HG02623 (cell line): ENCODE results near the gene PVALB.

Experiments
- ATAC-seq: cut with Tn5 transposase; IDR thresholded peaks from one replicate; pipeline ENCODE4 v1.9.1; 2021; ENCODE audit warnings: moderate library complexity; ENCODE audit not compliant: unreplicated experiment

Gene PVALB

DNA sequence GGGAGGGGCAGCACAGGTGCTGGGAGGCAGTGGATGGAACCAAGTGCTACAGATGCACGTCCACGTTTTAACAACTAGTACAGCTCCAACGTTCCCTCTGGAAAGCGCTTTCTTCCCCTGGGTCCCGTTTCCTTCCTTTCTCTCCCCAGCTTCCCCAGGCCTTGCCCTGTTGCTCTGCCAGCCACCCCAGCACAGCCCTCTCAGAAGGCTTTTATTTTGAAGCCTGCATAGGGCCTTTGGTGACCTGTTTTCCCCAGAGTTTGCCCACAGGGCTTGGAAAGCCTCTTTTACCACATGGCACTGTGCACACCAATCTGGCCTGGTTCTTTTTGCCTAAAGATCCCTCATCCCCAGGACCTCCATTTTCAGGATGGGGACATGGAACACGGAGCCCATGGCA lies 30.1 kb upstream of the PVALB start:
- ATAC-seq, result no peak

GRCh38 chr22:36846271-36846670 lies 29.4 kb upstream of the PVALB start:
- ATAC-seq, result no peak

DNA sequence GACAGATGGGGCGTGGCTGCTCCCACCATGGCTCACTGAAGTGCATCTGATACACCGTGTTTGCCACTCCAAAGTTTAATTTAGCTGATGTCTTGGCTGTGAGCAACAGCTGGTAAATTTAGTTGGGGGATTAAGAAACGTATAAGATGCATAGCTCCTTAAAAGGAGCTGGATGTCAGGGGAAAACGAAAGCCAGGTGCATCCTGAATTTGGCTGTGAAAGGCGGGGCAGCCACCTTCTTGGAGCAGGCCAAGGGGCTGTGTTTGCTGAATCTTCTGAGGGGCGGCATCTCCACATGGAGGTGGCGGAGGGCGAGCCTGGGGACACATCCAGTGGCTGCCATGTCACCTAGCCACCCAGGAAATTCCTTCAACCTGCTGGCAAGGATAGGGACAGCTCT lies 23.3 kb upstream of the PVALB start:
- ATAC-seq, result no peak

DNA sequence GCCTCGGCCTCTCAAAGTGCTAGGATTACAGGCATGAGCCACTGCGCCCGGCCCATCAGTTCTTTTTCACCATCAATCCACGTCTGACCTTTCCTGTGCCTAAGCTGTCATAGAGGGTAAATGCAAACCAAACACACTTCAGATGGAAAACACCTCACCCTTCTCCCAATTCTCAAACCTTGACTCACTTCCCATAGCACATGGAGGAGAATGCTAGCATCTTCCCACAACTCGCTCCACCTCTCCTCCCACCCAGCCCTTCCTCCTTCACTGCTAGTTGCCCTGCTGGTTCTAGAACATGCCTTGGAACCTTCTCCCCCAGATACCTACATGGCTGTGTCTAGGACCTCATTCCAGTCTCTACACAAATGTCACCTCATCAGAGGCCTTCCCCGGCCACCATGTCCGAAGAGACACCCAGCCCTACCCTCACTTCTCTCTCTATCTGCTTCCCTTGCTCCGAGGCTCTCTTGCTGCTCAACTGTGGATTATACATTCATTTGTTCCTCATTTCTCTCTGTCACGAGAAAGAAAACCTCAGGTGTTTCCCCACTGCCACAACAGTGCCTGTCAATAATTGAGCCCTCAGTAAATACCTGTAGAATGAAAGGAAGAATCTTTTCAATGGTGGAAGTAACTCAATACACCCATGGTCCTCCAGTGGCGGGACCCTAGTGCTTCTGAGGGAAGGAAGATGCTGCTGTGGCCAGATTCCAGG lies 22.7 kb upstream of the PVALB start:
- ATAC-seq, result no peak

DNA sequence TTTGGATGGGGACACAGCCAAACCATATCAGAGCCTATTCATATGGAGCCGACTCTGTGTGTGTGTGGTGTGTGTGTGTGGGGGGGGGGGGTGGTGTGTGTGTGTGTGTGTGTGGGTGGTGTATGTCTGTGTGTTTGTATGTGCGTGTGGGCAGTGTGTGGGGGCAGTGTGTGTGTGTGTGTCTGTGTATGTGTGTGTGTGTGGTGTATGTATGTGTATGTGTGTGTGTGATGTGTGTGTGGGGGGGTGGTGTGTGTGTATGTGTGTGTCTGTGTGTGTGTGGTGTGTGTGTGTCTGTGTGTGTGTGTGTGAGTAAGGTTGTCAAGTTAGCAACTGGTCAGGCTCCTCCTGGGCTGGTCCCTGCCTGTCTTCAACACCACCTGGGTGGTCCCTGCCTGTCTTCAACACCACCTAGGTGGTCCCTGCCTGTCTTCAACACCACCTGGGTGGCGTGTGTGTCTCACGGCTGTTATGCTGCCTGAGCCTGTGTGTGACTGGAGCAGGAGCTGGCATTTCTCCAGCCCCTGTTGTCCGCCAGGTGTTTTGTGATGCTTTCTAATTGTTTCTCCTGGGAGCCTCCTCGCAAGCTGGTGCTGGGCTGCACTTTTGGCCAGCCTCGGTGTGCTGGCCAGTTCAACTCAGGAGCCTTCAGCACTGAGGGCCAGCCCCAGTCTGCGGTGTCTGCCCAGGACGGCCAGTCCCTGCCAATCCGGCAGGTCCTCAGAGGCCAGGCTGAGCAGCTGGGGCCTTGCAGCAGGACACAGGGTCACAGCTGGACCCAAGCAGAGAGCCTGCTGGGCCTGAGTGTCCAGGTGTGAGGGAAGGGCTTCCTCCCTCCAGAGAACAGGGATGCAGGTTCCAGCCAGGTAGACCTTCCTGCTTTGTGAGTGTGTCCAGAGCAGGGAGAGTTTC lies 21.5 kb upstream of the PVALB start:
- ATAC-seq, result no peak

DNA sequence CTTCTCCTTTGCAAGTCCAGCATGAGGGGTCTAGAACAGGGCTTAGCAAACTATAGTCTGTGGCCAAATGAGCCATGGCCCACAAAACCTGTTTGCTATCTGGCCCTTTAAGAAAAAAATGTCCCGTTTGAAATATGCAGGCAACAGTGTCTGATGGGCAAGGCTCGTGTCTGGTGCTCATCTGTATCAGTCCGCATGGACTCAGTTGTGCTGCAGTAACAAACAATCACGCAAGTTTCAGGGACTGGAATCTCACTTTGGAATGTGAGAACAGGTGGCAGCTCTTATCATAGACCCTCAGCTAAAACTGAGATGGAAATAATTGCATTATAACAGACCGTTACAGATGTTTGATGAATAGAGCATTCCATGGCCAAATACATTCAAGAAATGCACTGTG lies 19.1 kb upstream of the PVALB start:
- ATAC-seq, result no peak

GRCh38 chr22:36833073-36833472 lies 16.2 kb upstream of the PVALB start:
- no peak for ATAC-seq

DNA sequence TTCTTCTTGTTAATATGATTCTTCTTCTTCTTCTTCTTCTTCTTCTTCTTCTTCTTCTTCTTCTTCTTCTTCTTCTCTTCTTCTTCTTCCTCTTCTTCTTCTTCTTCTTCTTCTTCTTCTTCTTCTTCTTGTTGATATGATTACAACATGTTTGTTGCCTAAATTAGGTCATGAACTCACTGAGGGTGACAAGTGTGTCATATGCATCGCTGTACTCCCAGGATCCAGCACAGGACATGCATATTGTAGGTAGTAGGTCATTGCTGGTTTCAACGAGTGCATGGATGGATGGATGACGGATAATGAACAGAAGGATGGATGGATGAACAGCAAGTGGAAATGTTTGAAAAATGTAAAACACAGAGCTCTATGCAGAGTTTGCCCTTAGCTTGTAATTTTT lies 14.9 kb upstream of the PVALB start:
- ATAC-seq, result no peak

- no peak for ATAC-seq
These were observed 14.4 kb upstream of the PVALB start for GRCh38 chr22:36831206-36831605.

- ATAC-seq, result no peak
These were observed 13.8 kb upstream of the PVALB start for GRCh38 chr22:36830601-36831000.

DNA sequence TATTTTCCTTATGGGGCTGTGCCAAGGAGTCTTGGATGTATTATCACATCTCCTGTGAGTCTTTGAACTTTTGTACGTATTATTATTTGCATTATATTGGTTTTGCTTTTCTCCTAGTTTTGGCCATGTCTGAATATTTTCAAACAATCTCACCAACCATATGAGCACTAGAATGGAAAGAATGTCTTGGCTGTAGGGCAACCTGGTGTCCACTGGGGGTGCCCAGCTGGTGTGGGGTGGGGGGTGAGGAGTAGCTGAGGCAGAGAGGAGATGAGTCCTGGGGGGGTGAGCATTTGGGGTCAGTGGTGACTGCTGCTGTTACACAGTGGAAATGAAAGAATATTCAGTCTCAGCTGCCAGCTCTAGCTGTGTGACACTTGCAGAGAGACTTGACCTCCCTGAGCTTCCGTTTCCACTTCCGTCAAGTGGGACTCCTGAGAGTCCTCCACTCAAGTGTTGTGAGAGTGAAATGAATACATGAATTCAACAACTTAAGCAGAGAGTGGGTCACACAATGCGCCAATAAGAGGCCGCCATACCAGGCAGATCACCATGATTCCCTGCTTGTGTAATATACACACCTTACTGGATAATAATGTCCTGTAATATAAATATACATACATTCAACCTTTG lies 12.7 kb upstream of the PVALB start:
- no peak for ATAC-seq

DNA sequence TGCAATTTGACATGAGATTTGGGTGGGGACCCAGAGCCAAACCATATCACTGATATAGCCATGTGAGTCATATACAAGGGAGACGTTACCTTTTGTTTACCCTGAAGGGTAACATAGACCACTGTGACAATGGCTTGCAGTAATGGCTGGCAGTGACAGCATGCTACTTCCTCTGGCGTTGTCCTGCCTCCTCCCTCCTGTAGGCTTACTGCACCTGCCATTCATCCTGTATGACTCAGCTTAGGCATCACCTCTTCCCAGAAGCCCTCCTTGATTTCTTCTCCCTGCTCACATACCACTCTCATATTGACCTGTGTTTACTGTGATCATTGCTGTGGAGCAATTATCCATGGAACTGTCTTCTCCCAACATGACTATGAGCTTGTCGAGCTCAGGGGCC lies 12.0 kb upstream of the PVALB start:
- no peak for ATAC-seq

GRCh38 chr22:36826262-36826661 lies 9.4 kb upstream of the PVALB start:
- ATAC-seq, result no peak

DNA sequence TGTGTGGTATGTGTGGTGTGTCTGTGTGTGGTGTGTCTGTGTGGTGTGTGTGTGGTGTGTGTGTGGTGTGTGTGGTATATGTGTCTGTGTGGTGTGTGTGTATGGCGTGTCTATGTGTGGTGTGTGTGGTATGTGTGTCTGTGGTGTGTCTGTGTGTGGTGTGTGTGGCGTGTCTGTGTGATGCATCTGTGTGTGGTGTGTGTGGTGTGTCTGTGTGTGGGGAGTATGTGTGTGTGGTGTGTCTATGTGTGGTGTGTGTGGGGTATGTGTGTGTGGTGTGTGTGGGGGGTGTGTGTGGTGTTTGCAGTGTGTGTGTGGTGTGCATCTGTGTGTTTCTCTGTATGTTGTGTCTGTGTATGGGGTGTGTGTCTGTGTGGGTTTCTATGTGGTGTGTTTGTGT lies 7.8 kb upstream of the PVALB start:
- no peak for ATAC-seq

DNA sequence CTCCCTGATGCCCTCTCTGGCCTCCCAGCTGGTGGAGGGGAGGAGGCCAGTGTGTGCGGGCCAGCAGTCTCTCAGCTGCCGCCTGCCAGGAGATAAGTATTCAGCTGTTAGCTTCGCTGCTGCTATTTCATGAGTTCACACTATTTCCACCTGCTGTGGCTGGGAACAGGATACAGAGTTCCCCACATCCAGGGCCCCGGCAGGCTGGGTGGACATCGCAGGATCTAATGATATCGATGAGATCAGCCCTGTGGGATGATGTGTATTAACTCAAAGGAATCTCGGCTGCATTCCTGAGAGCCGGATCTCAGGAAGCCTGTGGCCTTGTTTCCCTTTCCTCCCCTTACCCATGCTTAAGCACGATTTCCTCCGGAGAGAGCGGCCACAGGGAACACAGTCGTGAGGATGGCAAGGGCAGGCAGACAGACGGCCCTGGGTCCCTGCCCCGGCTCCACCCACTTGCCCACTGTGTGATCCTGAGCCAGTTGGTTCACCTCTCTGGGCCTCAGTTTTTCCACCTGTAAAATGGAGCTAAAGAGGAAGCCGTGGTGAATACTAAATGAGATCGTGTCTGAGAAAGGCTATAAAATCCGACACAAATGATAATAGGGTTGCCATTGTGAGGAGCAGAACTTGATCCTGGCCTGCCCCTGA lies 6.5 kb upstream of the PVALB start:
- no peak for ATAC-seq

DNA sequence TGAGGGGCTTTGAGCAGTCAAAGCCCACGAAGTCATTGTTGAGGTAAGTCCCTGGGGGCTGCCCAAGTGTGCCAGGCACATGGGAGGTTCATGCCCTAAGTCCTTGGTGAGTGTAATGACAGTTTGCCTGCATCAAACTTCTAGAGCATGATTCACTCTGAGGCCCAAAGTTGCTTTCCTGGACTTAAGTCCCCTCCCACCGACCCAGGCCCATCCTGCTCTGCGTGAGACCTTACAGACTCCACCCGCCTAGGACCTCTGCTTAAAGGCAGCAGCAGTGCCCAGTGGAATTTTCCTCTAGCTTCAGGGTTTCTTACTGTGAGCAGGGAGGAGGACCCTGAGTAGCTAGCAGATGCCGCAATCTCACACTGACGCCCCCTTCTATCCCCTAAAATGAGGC lies 5.7 kb upstream of the PVALB start:
- no peak for ATAC-seq

- ATAC-seq, result no peak
These were observed 2.3 kb upstream of the PVALB start for GRCh38 chr22:36819112-36819511.

DNA sequence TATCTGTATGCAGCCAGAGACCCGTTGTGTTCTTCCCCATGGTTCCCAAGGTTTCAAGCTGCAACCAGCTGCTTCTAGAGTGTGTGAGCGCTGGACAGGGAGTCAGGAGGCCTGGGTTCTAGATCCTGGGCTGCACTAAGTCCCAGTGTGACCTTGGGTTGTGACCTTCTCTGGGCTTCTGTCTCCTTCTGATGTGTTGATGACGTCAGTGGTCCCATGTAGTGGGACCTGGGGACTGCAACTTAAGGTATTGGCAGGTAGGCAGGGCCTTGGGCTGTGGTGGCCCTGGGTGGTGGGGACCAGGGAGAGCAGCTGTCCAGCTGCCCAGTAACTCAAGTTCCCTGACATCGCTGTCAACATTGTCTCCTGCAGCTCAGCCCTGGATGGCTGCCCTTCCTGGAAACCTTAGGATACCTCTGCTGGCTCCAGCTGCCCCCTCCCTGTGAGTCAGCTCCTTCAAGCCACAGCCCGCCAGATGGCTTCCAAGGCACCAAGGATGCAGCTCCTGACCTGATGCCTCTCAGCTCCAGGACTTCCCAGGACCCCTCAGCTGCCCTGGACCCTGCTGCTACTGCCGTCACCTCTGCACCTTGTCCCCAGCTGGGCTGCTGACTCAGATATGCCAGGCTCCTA lies 1.3 kb upstream of the PVALB start:
- no peak for ATAC-seq

GRCh38 chr22:36817525-36817848 lies 652 bp upstream of the PVALB start:
- ATAC-seq, result no peak

DNA sequence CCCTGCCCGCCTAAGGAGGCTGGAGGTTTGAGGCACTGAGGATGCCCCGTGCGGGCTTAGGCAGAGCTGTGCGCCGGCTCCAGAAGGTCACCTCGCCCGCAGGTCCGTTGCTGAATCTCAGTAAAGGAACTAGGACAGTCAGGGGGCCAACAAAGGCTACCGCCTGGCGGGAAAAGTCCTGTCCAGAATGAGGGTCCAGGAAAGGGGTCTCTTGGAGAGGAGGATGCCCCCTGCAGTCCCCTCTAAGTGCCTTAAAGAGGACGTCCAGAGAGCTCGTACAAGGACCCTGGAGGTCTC lies 548 bp downstream of the PVALB start:
- ATAC-seq, result no peak
